Kidney tubule cell (primary cell): Measurements from ENCODE around the gene TOP3B.
"Not testable (repeated sequence)": the region's sequence is repeated elsewhere in the genome, so short reads cannot be mapped to it uniquely, and the experiment has no call there.

ENCODE experiments used
- DNase-seq: peaks from one replicate; pipeline ENCODE4 v3.0.0-alpha.2; 2018; ENCODE audit warnings: low spot score

The TOP3B gene

GRCh38 chr22:21922370-21923162 lies 60.0 kb downstream of the TOP3B start:
- DNase-seq = no peak

GRCh38 chr22:21921729-21922128 lies 60.9 kb downstream of the TOP3B start:
- DNase-seq = no peak

DNA sequence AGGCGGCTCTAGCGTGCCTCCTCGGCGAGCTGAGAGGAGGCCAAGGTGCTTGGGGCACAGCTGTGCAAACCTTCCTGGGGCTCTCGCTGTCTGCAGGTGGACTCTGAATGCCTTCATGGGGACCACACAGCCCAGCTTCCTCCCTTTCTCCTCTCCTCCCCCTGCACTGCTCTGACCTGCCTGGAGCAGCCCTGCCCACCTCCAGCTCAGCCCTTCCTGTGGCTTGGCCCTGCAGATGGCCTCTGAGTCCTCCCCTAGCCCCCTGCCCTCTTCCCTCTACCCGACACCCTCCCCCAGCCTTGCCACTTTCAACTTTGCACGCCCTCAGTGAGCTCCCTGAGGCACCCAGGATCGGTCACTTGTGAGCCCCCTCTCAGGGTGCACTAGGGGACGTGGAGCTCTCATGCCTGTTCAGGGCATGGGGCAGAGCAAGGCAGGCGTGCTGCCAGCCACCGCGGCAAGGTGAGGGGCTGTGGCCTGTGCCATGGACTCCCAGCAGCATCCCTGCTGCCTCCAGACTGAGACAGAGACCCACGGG lies 61.3 kb downstream of the TOP3B start:
- no peak for DNase-seq

DNA sequence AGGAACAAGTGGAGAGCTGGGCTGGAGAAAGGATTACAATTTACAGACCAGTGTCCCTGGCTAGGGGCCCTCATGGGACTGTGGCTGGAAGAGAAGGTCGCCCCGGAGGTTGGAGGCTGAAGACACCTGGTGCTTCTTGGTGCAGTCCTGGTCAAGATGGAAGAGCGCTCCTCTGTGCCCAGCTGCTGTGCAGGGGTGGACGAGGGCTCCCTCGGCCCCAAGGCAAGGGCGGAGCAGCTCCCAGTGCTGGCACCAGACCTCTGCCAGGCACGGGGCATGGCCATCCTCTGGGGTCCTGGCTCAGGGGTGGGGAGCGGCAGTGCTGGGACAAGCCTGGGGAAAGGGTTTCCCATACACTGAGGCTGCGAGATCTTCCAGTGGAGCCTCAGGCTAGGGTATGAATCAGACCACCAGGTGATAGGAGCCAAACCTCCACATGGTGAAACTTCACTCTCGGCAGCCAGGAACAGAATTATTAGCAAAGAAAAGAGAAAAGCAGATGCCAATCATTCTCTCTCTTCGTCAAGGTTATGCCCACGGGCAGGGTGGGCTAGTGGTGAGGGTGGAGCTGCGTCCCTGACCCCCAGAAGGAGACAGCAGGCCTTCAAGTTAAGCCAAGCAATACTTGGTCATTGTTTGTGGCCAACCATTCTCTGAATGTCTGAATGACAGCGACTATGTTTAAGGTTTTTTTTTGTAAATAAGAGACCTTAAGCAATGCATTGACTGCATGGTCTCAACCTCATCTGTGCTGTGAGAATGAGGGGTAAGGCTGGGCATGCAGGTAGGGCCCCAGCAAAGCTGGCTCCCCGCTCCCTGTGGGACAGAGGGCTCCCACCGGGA lies 62.0 kb downstream of the TOP3B start:
- DNase-seq = no peak

DNA sequence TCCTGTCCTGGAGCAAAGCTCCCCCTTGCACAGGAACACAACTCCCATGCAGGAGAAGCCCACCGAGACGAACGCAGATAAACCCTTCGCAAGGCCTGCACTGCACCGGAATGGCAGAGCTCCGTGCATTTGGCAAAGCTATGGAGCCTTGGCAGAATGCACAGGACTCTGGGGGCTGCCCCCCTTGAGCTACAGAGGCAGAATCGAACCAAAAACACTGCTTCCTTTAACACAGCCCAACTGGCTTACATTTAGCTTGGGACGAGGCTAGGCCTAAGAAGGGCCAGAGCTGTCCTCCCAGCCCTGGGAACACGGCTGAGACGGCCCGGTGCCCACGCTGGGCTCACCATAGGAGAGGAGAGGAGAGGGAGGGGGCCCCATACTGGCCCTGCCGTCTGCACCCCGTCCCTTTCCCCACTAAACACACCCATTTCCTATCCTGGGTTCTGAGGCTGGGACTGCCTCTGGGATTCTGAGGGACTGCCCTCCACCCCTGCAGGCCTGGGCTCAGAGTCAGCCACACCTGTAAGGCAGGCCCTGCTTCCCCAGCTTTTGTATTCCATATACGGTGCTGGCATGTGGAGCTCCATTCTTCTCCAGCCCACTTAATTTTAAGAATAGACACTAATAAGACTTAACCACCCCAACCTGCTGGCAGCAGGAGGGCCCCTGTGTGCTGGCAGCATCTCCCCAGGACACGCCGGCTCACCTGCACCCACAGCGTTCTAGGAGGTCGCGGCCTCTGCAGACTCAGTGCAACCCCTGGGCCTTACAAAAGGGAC lies 62.9 kb downstream of the TOP3B start:
- no peak for DNase-seq

DNA sequence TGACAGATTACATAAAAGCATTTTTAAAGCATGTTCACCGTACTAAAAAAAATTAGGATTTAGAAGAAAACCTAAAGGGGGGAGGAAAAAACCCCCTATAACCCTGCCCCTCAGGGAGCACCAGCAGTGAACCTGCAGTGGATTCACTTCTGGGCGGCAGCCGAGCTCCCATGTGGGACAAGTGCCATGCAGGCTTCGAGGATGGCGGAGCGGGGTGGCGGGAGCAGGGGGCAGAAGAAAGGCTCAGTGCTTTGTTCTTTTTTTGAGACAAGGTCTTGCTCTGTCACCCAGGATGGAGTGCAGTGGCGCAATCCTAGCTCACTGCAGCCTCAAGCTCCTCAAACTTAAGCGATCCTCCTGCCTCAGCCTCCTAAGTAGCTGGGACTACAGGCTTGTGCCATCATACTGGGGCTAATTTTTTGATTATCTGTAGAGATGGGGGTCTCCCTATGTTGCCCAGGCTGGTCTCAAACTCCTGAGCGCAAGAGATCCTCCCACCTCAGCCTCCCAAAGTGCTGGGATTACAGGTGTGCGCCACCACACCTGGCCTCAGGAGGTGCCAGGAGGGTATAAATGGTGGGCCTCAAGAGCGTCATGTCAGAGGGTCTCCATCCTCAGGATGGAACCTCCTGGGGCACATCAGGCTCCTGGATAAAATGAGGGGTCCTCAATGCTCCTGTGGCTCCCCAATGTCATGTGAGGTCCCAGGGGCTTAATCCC lies 64.0 kb downstream of the TOP3B start:
- DNase-seq = no peak

GRCh38 chr22:21917959-21918261 lies 64.7 kb downstream of the TOP3B start:
- no peak for DNase-seq

DNA sequence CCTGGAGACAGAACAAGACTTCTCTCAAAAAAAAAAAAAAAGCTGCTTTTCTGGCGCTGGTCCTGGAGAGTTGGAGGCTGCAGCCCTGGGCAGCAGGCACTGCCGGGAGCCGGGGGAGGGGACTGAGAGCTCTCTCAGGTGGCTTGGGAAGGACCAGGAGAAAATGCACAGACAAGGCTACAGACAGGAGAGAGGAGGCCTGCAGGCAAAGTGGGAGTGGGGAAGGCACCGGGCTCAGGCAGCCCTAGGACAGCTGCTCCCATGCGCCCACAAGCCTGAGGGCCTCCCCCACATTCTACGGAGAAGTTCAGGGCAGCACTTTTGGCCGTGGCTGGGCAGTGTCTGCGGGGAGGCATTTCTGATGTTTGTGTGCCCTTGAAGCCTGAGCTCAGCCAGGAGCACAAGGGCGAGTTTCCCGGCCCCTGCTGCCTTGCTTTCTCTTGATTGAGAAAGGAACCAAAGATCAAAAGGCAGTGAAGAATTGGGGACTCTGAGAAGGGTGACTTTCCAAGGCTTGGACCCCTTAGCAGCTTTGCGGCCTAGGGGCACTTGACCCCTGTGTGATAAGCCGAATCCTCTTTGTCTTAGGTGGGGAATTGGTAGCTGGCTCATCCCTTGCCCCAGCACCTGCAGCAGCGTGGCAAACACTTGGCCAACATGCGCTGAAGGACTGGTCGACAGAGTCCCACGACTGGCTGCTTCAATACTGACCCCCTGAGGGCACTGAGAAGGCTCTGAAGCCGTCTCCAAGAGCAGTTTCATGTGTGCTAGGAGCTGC lies 65.2 kb downstream of the TOP3B start:
- DNase-seq = no peak

DNA sequence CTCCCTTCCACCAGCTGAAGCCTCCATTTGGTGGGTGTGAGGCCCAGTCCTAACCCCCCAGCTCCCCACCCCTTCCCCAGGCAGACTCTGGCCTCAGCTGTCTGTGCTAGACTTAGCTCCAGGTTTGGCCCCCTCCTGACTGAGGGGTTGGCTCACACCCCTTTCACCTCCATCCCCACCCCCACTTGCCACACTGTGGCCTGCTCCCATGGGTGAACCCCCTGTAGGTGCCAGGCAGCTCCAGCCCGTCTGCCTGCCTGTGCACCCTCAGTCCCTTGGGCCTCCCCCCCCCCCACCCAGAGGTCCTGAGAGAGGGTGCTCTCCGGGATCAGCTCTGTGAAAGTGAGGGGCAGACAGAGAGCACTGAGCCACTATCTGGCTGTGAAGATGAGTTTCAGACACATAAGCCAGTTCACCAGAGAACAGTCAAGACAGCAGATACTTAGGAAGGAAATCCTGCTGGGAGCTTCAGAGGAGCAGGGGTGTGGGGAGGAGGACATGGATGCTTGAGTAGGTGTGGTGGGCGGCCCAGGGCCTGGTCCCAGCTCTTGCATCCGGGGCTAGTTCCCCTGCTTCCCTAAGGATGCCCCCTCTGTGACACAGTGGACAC lies 66.2 kb downstream of the TOP3B start:
- DNase-seq = no peak

DNA sequence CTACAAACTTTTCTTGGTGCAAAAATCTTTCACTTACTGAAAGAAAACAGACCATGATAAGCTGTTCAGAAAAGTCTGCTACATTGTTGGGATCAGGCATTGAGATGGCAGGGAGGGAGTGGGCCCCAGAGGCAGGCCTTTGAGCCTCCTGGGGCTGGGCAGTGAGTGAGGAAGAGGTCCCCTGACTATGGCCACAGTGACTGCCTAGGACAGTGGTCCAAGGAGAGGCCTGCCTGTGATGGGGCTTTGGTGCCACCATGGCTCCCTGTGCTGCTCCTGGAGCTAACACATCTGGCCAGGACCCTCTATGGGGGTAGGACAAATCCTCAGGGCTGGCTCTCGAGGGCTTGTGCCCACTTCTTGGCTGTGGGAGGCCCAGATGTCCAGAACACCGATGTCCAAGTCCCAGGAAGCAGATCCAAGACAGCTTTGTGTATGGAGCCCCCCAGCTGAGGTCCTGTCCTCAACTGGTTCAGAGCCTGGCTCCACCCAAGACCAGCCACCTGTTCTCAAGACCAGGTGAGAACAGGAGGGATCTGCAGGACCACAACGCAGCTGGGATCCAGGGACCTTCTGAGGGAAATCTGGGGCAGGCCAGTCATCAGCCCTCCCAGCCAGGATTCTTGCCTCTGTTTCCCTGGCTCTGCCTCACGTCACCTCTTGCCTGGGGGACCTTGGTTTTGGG lies 66.8 kb downstream of the TOP3B start:
- DNase-seq = no peak

GRCh38 chr22:21914033-21914642 lies 68.4 kb downstream of the TOP3B start:
- DNase-seq = not testable (repeated sequence)

- not testable (repeated sequence) for DNase-seq
These were observed 72.2 kb downstream of the TOP3B start for GRCh38 chr22:21910367-21910766.

DNA sequence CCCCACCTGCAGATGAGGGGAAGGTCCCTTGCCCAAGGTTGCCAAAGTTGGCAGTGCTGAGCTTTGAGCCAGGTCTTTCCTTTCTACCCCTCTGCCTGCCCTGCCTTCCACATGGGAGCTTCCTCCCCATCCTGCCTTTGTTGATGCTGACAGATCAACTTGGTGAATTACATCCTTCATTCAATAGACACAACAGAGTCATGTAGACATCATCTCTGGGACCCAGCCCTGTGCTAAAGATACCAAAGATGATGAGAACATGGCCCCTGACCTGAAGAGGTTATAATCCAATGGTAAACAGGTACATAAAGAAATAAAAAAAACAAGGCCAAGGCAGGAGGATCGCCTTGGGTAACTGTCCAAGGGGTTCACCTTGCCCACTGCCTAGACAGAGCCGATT lies 72.7 kb downstream of the TOP3B start:
- no peak for DNase-seq

- DNase-seq = no peak
These were observed 74.7 kb downstream of the TOP3B start for GRCh38 chr22:21907638-21908522.
